ENCODE measurements around the gene C22orf15.

The C22orf15 gene

GRCh38 chr22:23790819-23791737 lies 28.3 kb downstream of the C22orf15 start:
- DNase-seq, result no peak

GRCh38 chr22:23791738-23792645 lies 29.2 kb downstream of the C22orf15 start:
- DNase-seq, result no peak

- no peak for DNase-seq
Measured at GRCh38 chr22:23793326-23793725, 30.5 kb downstream of the C22orf15 start.

GRCh38 chr22:23796461-23796860 lies 33.7 kb downstream of the C22orf15 start:
- DNase-seq, result no peak

DNA sequence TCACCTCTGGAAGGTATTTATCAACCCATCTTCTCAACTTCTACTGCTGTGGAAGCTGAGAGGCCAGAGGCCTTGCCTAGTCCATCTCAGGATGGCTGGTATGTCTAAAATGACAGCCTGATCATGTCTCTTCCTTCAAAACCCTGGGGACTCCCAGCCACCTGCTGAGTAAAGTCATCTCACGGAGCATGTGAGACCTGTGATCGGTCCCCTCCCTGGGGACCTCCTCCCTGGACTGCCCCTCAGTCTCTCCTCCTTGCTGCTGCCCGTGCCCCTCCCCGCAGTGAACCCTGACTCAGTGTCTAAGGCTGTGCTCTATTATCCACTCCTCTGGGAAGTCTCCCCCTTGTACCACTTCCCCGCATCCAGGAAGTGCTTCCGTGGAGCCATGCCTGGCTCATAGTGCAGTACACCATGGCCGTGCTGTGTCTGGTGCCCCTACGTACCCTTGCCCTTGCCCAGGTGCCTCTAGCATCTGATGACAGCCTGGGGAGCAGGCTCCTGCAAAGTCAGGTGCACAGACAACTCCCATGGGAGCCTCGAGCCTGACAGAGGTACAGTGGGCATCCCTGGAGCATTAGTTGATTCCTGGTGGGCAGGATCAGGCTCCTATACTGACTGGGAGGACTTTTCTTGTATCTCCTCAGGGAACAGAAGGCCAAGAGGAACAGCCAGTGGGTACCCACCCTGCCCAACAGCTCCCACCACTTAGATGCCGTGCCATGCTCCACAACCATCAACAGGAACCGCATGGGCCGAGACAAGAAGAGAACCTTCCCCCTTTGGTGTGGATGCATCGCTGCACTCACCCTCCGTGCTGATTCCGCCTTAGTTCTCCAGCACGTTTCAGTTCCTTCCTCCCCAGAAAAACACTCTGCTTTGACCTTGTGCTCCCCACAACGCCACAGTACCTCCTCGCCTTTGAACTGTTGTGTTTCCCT lies 37.8 kb downstream of the C22orf15 start:
- DNase-seq, result no peak

DNA sequence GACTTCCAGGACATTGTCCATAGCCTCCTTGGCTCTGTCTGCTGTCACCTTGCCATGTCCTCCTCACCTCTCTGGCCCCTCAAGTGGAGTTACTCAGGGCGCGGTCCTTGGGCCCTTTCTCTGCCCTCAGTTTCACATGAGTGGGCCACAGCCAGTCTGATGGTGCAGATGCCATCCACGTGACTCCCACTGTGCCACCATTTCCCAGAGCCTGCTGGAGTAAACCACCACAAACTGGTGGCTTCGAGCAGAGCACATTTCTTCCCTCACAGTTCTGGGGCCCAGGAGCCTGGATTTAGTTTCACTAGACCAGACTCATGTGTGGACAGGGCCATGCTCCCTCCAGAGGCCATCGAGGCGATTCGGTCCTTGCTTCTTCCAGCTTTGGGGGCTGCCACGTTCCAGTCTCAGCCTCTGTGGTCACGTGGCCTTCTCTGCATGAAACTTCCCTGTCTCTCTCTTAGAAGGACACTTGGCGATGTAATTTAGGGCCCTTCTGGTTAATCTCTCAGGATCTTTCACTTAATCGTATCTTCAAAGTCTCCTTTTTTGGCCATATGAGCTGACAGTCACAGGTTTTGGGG lies 38.5 kb downstream of the C22orf15 start:
- DNase-seq, result no peak

- no peak for DNase-seq
Measured at GRCh38 chr22:23801886-23802377, 39.1 kb downstream of the C22orf15 start.

DNA sequence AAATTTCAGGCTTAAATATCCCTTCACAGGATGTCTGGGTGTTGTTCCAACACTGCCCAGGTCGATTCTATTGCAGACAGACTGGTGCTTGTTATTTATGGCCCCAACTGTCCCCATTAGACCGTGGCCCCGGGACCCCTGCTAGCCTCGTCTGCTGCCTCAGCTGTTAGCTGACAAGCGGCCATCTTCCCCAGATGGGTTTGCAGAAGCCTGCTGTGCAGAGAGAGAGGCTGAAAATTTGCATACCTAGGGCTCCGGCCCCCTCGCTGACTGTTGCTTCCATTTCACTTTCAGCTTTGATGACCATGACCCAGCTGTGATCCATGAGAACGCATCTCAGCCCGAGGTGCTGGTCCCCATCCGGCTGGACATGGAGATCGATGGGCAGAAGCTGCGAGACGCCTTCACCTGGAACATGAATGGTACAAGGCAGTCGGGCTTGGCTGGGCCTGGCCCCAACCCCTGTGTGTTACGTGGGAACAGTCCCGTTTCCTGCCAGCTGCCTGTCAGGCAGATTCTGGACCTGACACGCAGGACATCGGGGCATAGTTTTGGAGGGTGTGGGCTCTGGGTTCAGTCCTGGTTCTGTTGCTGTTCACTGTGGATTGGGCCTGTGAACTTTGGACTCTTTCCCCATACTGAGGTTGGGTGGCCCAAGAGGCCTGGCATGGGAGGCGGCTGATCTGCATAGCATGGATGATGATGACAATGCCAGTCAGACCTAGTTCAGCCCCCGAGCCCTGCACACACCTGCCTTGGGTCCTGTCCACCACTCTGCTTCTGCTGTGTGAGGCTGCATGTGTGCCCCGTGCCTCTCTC lies 40.4 kb downstream of the C22orf15 start:
- DNase-seq, result no peak

DNA sequence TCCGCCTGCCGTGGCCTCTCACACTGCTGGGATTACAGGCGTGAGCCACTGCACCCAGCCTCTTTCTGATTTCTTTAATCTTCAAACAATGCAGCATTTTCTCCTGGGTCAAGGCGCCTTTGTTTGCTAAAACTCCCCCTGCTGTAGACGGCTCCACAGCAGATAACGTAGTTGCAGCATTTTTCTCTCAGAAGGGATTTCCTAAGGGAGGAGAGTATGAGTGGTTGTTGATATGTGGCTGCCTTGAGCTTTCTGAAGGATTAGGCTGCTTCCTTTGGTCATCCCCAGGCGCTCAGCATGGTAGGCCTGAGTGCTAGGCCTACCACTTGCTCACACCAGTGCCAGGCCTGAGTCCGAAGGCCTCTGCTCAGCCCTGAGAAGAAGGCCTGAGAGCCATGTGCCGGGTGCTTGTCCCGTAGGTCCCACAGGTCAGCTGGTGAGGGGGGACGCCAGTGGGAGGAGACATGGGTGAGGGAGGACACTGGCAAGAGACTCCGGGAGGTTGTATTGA lies 42.0 kb downstream of the C22orf15 start:
- DNase-seq, result no peak

- DNase-seq, result no peak
Measured at GRCh38 chr22:23806837-23807236, 44.0 kb downstream of the C22orf15 start.

- DNase-seq, result no peak
Measured at GRCh38 chr22:23812378-23812777, 49.6 kb downstream of the C22orf15 start.

All from CD4-positive, alpha-beta T cell treated with Interleukin-12 subunit alpha and Interleukin-12 subunit beta, for 1 hour (primary cell).